HepG2 (cell line): Measurements from ENCODE around the gene SIGLEC7. TPM values are rescaled to one million over a fixed set of nuclear protein-coding genes. Genes with fewer than 3 reads are reported as not detected.

Experiments
- ATAC-seq: fragments of 200-7000 bp; cut with Tn5 transposase; 3 replicates; pipeline ENCODE4 v1.9.1; 2020; ENCODE audit warnings: mild to moderate bottlenecking, moderate library complexity
- BruUV-seq: library from RNA; stranded (reverse); fragments of 400-500 nt; replicated peaks from 2 replicates; lab custom pipeline; 2021; lab: Mats Ljungman, UMichigan
- CTCF ChIA-PET: fragments of 300-600 bp; formaldehyde crosslinking; extraction: SDS; loops from one replicate; lab custom pipeline; 2021; ENCODE audit warnings: low total read pairs, inconsistent platforms, low intra/inter-chr PET ratio; lab: Yijun Ruan, JAX
- POLR2A ChIA-PET: fragments of 350-600 bp; sonication (Branson Sonifier 250); formaldehyde crosslinking; loops from one replicate; lab custom pipeline; 2020; ENCODE audit warnings: antibody characterized with exemption, inconsistent platforms; lab: Yijun Ruan, JAX
- DNase-seq: peaks from one replicate; pipeline ENCODE4 v3.0.0-alpha.2; 2015; ENCODE audit warnings: low spot score
- FAIRE-seq: peaks from 3 replicates; lab custom pipeline; 2011; peaks lifted over from hg19 to GRCh38; lab: Jason Lieb, UNC
- H2AFZ ChIP-seq: one replicate; pipeline ENCODE4 v1.6.1; 2011; ENCODE audit warnings: low read length, inconsistent platforms
- H3K27ac ChIP-seq: fragments of 300-600 bp; 3 replicates; pipeline ENCODE4 v1.8.0; 2011; ENCODE audit warnings: mixed run types, mild to moderate bottlenecking, mixed read lengths, low read length, inconsistent platforms; ENCODE audit not compliant: insufficient read depth; ENCODE audit errors: extremely low read length
- H3K27me3 ChIP-seq, 2 experiments: fragments of 200-600 bp in 1 of 2; 2 replicates in 1 of 2; 3 replicates in 1 of 2; pipeline versions ENCODE4 v1.6.0 to v1.8.0; 2011; ENCODE audit warnings: low read length in 2 of 2, mild to moderate bottlenecking in 2 of 2, moderate library complexity in 2 of 2, inconsistent platforms in 1 of 2; ENCODE audit not compliant: insufficient read depth in 2 of 2, control insufficient read depth in 1 of 2
- H3K36me3 ChIP-seq, 2 experiments: fragments of 200-600 bp in 1 of 2; replicated peaks in 1 of 2; 2 replicates in 1 of 2; 3 replicates in 1 of 2; pipeline versions ENCODE4 v1.5.1 to v1.8.0; 2011; ENCODE audit warnings: low read length in 2 of 2, inconsistent platforms in 1 of 2; ENCODE audit not compliant: insufficient read depth in 2 of 2, control insufficient read depth in 1 of 2
- H3K4me1 ChIP-seq: 2 replicates; pipeline ENCODE4 v1.5.1; 2012; ENCODE audit warnings: low read length, inconsistent platforms; ENCODE audit not compliant: insufficient read depth
- H3K4me2 ChIP-seq: 2 replicates; pipeline ENCODE4 v1.6.0; 2011; ENCODE audit warnings: low read depth, low read length, inconsistent platforms
- H3K4me3 ChIP-seq, 3 experiments: fragments of 200-600 bp in 1 of 3; sonication (generic), shearing (Covaris generic) in 1 of 3; replicated peaks in 1 of 3; 2 replicates each; pipeline ENCODE4 v1.5.1; 2011 to 2016; ENCODE audit warnings: low read length in 3 of 3, inconsistent platforms in 2 of 3, low read depth in 2 of 3, mild to moderate bottlenecking in 2 of 3, control low read depth in 1 of 3, mixed read lengths in 1 of 3; ENCODE audit not compliant: insufficient read depth in 1 of 3
- H3K79me2 ChIP-seq: one replicate; pipeline ENCODE4 v1.6.1; 2011; ENCODE audit warnings: low read length, inconsistent platforms; ENCODE audit not compliant: insufficient read depth
- H3K9ac ChIP-seq: 2 replicates; pipeline ENCODE4 v1.6.0; 2011; ENCODE audit warnings: mild to moderate bottlenecking, low read depth, low read length, inconsistent platforms; ENCODE audit not compliant: insufficient read depth
- H3K9me3 ChIP-seq: 2 replicates; pipeline ENCODE4 v1.5.1; 2012; ENCODE audit warnings: mild to moderate bottlenecking, low read length
- H4K20me1 ChIP-seq: 2 replicates; pipeline ENCODE4 v1.6.0; 2011; ENCODE audit warnings: inconsistent platforms, mild to moderate bottlenecking, low read length, moderate library complexity; ENCODE audit not compliant: insufficient read depth
- BHLHE40 ChIP-seq: IDR thresholded peaks from 2 replicates; pipeline ENCODE4 v1.6.1; 2011; ENCODE audit warnings: low read length, improper control_type of control experiment
- FOSL2 ChIP-seq: sonication (generic); formaldehyde crosslinking; IDR thresholded peaks from 2 replicates; pipeline ENCODE4 v1.4.0; 2020; ENCODE audit warnings: missing genetic modification reagents
- NFKB2 ChIP-seq: sonication (generic); formaldehyde crosslinking; IDR thresholded peaks from 2 replicates; pipeline ENCODE4 v1.4.0; 2020; ENCODE audit warnings: missing genetic modification reagents, borderline replicate concordance
- RARA ChIP-seq: IDR thresholded peaks from 2 replicates; pipeline ENCODE4 v1.6.1; 2016; ENCODE audit warnings: missing genetic modification reagents, missing compliant biosample characterization
- RBFOX2 ChIP-seq: fragments of 200-400 bp; formaldehyde crosslinking; IDR thresholded peaks from 2 replicates; pipeline ENCODE4 v1.6.1; 2017; ENCODE audit warnings: low read depth, mild to moderate bottlenecking, low read length
- USF2 ChIP-seq, 2 experiments: sonication (generic) in 1 of 2; formaldehyde crosslinking in 1 of 2; IDR thresholded peaks; 2 replicates each; pipeline versions ENCODE4 v1.5.1 to v1.6.1; 2011 to 2020; ENCODE audit warnings: borderline replicate concordance in 1 of 2, low read depth in 1 of 2, low read length in 1 of 2, mild to moderate bottlenecking in 1 of 2, missing genetic modification reagents in 1 of 2, moderate library complexity in 1 of 2
- ZNF253 ChIP-seq: sonication (generic); formaldehyde crosslinking; IDR thresholded peaks from 2 replicates; pipeline ENCODE4 v1.8.0; 2022; ENCODE audit warnings: mild to moderate bottlenecking, missing genetic modification reagents, borderline replicate concordance
- ZNF639 ChIP-seq: conservative IDR thresholded peaks from 2 replicates; pipeline ENCODE4 v1.6.1; 2018; ENCODE audit warnings: missing genetic modification reagents
- WGBS: methylation state at CpG from one replicate; pipeline ENCODE4 v1.1.6; 2017; ENCODE audit warnings: low lambda C conversion rate; 5-methylcytosine and 5-hydroxymethylcytosine counted together
- in situ Hi-C: cut with HindIII; loops from 2 replicates; pipeline ENCODE4 v1.10.0; 2017; ENCODE audit warnings: low pct_unique_long_range_greater_than_20kb; ENCODE audit not compliant: extremely low pct_ligation_motif_present
- intact Hi-C: fragments of 100-400 bp; cut with micrococcal nuclease; formaldehyde crosslinking; loops from one replicate; pipeline ENCODE4 v1.10.0; 2022; ENCODE audit not compliant: unreplicated experiment
- polyA plus RNA-seq, 8 experiments: library from polyadenylated mRNA; depleted of rRNA in 3 of 8; stranded (reverse) in 7 of 8; unstranded in 1 of 8; fragments of >200 nt; fragmentation: Illumina TruSeq in 4 of 8; extraction: Trizol in 4 of 8; gene quantifications; 2 replicates each; pipeline versions ENCODE4 v1.2.1 to v1.2.3, GENCODE V29; 2011 to 2016; ENCODE audit warnings: low read depth in 4 of 8, missing spikeins in 1 of 8, mixed read lengths in 1 of 8; ENCODE audit not compliant: insufficient read depth in 1 of 8
- total RNA-seq, 5 experiments: library from RNA; depleted of rRNA; stranded (reverse); fragments of >200 nt; fragmentation: Illumina TruSeq; extraction: Trizol; gene quantifications; 2 replicates each; pipeline ENCODE4 v1.2.3, GENCODE V29; 2016; ENCODE audit warnings: low read depth in 1 of 5
- TF ChIP-seq, protein P1 (sequence below): sonication (generic); formaldehyde crosslinking; IDR thresholded peaks from 2 replicates; pipeline ENCODE4 v1.5.0; 2020; ENCODE audit warnings: mild to moderate bottlenecking, missing genetic modification reagents, borderline replicate concordance

SIGLEC7 gene
- total and polyA plus RNA-seq, 2 of the 13 experiments (the other 11 are each of a cell fraction or from before 2014, with no cell fraction given): not detected

DNA sequence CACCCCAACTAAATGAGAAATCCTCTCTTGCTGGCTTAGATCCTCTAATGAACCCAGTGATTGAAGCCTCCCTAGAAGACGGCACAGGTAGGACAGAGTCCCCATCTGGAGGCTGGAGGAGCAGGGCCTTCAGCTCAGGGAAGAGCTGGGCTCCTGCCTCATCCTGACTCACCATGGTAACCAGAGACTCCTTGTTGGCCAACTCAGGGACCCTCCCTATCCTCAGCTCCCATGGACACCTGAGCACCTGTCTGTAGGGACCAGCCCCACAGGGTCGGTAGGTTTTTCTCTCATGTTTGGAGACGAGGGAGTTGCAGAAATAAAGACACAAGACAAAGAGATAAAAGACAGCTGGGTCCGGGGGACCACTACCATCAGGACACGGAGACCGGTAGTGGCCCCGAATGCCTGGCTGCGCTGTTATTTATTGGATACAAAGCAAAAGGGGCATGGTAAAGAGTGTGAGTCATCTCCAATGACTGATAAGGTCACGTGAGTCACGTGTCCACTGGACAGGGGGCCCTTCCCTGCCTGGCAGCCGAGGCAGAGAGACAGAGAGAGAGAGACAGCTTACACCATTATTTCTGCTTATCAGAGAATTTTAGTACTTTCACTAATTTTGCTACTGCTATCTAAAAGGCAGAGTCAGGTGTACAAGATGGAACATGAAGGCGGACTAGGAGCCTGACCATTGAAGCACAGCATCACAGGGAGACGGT lies 26.6 kb downstream of the SIGLEC7 start:
- Histone ChIP-seq H3K27me3 (peaks cover 0 to 9% of the 10 kb centered on the region in 2 experiments; a peak in 3 of 5 replicates), H2AFZ (no peak overlapping the region), H3K4me1 (no peaks in the 10 kb centered on the region), H4K20me1 (no peaks in the 10 kb centered on the region), H3K27ac (no peak overlapping the region), H3K79me2 (no peaks in the 10 kb centered on the region), H3K9me3 (no peaks in the 10 kb centered on the region), H3K4me3 (no peak overlapping the region), H3K36me3 (no peaks in the 10 kb centered on the region), H3K4me2 (no peak overlapping the region), H3K9ac (no peak overlapping the region)
- ATAC-seq: no peak
- ChIA-PET POLR2A (no interaction called here), CTCF (interaction anchor here (1.7 kb wide), 1 partner anchor 11 kb away, joined by 6 read pairs; no protein-coding TSS in a partner anchor)
- in situ Hi-C loops (no loop called here), intact Hi-C loops (no loop called here)
- no peak for TF ChIP-seq RARA (CRISPR knock-in tag)
- TF ChIP-seq ZNF639 (CRISPR knock-in tag): no peak
- no peak for TF ChIP-seq ZNF253 (CRISPR knock-in tag)
- TF ChIP-seq BHLHE40: 0 out of 2 replicates have a peak, but pooled peaks have one; percentile 22
- TF ChIP-seq USF2 (IDR thresholded peaks at IDR 0.05; ENCODE audit: low read depth, low read length): 0 out of 2 replicates have a peak, but pooled peaks have one; percentile 16
- TF ChIP-seq USF2 (CRISPR knock-in tag; IDR thresholded peaks at IDR 0.05; ENCODE audit: borderline replicate concordance): no peak
- TF ChIP-seq RBFOX2: no peak
- TF ChIP-seq, protein P1, sequence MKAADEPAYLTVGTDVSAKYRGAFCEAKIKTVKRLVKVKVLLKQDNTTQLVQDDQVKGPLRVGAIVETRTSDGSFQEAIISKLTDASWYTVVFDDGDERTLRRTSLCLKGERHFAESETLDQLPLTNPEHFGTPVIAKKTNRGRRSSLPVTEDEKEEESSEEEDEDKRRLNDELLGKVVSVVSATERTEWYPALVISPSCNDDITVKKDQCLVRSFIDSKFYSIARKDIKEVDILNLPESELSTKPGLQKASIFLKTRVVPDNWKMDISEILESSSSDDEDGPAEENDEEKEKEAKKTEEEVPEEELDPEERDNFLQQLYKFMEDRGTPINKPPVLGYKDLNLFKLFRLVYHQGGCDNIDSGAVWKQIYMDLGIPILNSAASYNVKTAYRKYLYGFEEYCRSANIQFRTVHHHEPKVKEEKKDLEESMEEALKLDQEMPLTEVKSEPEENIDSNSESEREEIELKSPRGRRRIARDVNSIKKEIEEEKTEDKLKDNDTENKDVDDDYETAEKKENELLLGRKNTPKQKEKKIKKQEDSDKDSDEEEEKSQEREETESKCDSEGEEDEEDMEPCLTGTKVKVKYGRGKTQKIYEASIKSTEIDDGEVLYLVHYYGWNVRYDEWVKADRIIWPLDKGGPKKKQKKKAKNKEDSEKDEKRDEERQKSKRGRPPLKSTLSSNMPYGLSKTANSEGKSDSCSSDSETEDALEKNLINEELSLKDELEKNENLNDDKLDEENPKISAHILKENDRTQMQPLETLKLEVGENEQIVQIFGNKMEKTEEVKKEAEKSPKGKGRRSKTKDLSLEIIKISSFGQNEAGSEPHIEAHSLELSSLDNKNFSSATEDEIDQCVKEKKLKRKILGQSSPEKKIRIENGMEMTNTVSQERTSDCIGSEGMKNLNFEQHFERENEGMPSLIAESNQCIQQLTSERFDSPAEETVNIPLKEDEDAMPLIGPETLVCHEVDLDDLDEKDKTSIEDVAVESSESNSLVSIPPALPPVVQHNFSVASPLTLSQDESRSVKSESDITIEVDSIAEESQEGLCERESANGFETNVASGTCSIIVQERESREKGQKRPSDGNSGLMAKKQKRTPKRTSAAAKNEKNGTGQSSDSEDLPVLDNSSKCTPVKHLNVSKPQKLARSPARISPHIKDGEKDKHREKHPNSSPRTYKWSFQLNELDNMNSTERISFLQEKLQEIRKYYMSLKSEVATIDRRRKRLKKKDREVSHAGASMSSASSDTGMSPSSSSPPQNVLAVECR (CRISPR knock-in tag): no peak
- TF ChIP-seq NFKB2 (CRISPR knock-in tag): no peak
- TF ChIP-seq FOSL2: peak; percentile 33; the same call in 1 of the 2 replicates
- BruUV-seq: no TSS peak
- 37% methylated on average over 11 of the region's 13 CpGs for WGBS
- DNase-seq: no peak
- no peak for FAIRE-seq
